WTC11 (cell line): ENCODE measurements around the gene SNRNP25.

Experiments
- CBFB ChIP-seq: sonication (generic); formaldehyde crosslinking; IDR thresholded peaks from 2 replicates; pipeline ENCODE4 v1.8.1; 2022; ENCODE audit warnings: mild to moderate bottlenecking, low read depth, missing genetic modification reagents
- CTCF ChIP-seq: fragments of 200-600 bp; IDR thresholded peaks from 2 replicates; pipeline ENCODE4 v1.8.0; 2022; ENCODE audit warnings: antibody characterized with exemption
- E2F1 ChIP-seq: sonication (generic); formaldehyde crosslinking; IDR thresholded peaks from 2 replicates; pipeline ENCODE4 v1.8.0; 2022; ENCODE audit warnings: mild to moderate bottlenecking, missing genetic modification reagents
- E2F5 ChIP-seq: sonication (generic); formaldehyde crosslinking; IDR thresholded peaks from 2 replicates; pipeline ENCODE4 v1.8.1; 2022; ENCODE audit warnings: mild to moderate bottlenecking, moderate library complexity, missing genetic modification reagents
- ESRRA ChIP-seq: sonication (generic); formaldehyde crosslinking; IDR thresholded peaks from 2 replicates; pipeline ENCODE4 v1.8.1; 2022; ENCODE audit warnings: mild to moderate bottlenecking, missing genetic modification reagents, borderline replicate concordance
- HMGXB4 ChIP-seq: sonication (generic); formaldehyde crosslinking; IDR thresholded peaks from 2 replicates; pipeline ENCODE4 v1.8.1; 2023; ENCODE audit warnings: mild to moderate bottlenecking, moderate library complexity, missing genetic modification reagents
- MAX ChIP-seq: sonication (generic); formaldehyde crosslinking; IDR thresholded peaks from 2 replicates; pipeline ENCODE4 v1.8.0; 2022; ENCODE audit warnings: mild to moderate bottlenecking, missing genetic modification reagents
- NR3C1 ChIP-seq: sonication (generic); formaldehyde crosslinking; conservative IDR thresholded peaks from 2 replicates; pipeline ENCODE4 v1.8.1; 2023; ENCODE audit warnings: low read depth, mild to moderate bottlenecking, missing genetic modification reagents
- PRDM15 ChIP-seq: sonication (generic); formaldehyde crosslinking; IDR thresholded peaks from 2 replicates; pipeline ENCODE4 v1.8.0; 2022; ENCODE audit warnings: missing genetic modification reagents
- ZNF138 ChIP-seq: sonication (generic); formaldehyde crosslinking; conservative IDR thresholded peaks from 2 replicates; pipeline ENCODE4 v1.8.1; 2022; ENCODE audit warnings: mild to moderate bottlenecking, moderate library complexity, missing genetic modification reagents

GRCh38 chr16:44655-45054 is 9.0 kb upstream of the SNRNP25 start:
- TF ChIP-seq PRDM15, result no peak
- TF ChIP-seq CBFB (CRISPR knock-in tag), result no peak
- TF ChIP-seq CTCF, result no peak
- no peak for TF ChIP-seq E2F5 (CRISPR knock-in tag)
- TF ChIP-seq E2F1, result no peak
- TF ChIP-seq MAX, result no peak
- no peak for TF ChIP-seq HMGXB4 (CRISPR knock-in tag)
- no peak for TF ChIP-seq ESRRA (CRISPR knock-in tag)
- TF ChIP-seq NR3C1 (CRISPR knock-in tag), result no peak
- no peak for TF ChIP-seq ZNF138
